ENCODE measurements around the gene CDC14B.

DNA sequence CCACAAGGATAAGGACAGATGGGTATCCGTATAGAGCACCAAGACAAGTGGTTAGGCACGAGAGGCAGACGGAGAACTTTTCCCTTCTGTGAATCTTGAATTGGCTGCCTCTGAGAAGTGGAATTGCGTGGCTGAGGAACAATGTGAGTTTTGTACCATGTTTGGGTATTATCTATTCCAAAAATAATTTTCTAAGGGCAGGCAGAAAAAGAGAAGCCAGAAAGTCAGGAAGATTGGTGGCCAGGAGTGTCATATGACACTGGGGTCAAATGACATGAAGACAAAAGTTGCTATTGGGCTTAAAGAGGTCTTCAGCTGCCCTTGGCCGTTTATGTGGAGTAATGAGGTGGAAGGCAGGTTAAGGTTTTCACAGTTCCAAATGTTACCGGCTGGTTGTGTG lies 155.2 kb downstream of the CDC14B start:
- TF ChIP-seq EZH2 (IDR thresholded peaks at IDR 0.05) (no peak), POLR2AphosphoS5 (IDR thresholded peaks at IDR 0.05; ENCODE audit: borderline replicate concordance, low read depth, low read length) (no peak)

All from SK-N-MC (cell line).